Measurements from ENCODE around the gene KDM4E.

GRCh38 chr11:95057959-95058358 is 32.9 kb downstream of the KDM4E start:
- no peak for TF ChIP-seq SP1 (IDR thresholded peaks at IDR 0.05)
- TF ChIP-seq SUZ12 (IDR thresholded peaks at IDR 0.05) = no peak
- TF ChIP-seq ELF4 (IDR thresholded peaks at IDR 0.05) = no peak
- no peak for TF ChIP-seq FOXM1 (IDR thresholded peaks at IDR 0.05; ENCODE audit: borderline replicate concordance)
- no peak for TF ChIP-seq NFRKB (IDR thresholded peaks at IDR 0.05)
- no peak for TF ChIP-seq TARDBP (IDR thresholded peaks at IDR 0.05)
